GM18499 (cell line): ENCODE results near the gene UBE2D3.

Experiments
- ATAC-seq: cut with Tn5 transposase; IDR thresholded peaks from one replicate; pipeline ENCODE4 v1.9.1; 2021; ENCODE audit warnings: moderate number of reproducible peaks; ENCODE audit not compliant: insufficient read depth, unreplicated experiment

UBE2D3 gene

GRCh38 chr4:102799816-102800215, 27.5 kb downstream of the UBE2D3 start:
- no peak for ATAC-seq

- ATAC-seq, result no peak
Measured at GRCh38 chr4:102794999-102795398, 32.4 kb downstream of the UBE2D3 start.

GRCh38 chr4:102792361-102792936, 34.9 kb downstream of the UBE2D3 start:
- ATAC-seq, result no peak

GRCh38 chr4:102791318-102791835, 36.0 kb downstream of the UBE2D3 start:
- ATAC-seq, result no peak

- ATAC-seq, result no peak
Measured at GRCh38 chr4:102789317-102789717, 38.0 kb downstream of the UBE2D3 start.

- ATAC-seq, result no peak
Measured at GRCh38 chr4:102787944-102788343, 39.4 kb downstream of the UBE2D3 start.

GRCh38 chr4:102787096-102787881, 40.1 kb downstream of the UBE2D3 start:
- no peak for ATAC-seq

- ATAC-seq, result no peak
Measured at GRCh38 chr4:102786279-102786678, 41.1 kb downstream of the UBE2D3 start.

GRCh38 chr4:102783006-102783405, 44.3 kb downstream of the UBE2D3 start:
- ATAC-seq, result no peak

- no peak for ATAC-seq
Measured at GRCh38 chr4:102781570-102781969, 45.8 kb downstream of the UBE2D3 start.

- ATAC-seq, result no peak
Measured at GRCh38 chr4:102780476-102781144, 46.7 kb downstream of the UBE2D3 start.

GRCh38 chr4:102779204-102779603, 48.1 kb downstream of the UBE2D3 start:
- ATAC-seq, result no peak

GRCh38 chr4:102778720-102779119, 48.6 kb downstream of the UBE2D3 start:
- ATAC-seq, result no peak

GRCh38 chr4:102775805-102776204, 51.5 kb downstream of the UBE2D3 start:
- no peak for ATAC-seq

- no peak for ATAC-seq
Measured at GRCh38 chr4:102774254-102774653, 53.1 kb downstream of the UBE2D3 start.

- ATAC-seq, result no peak
Measured at GRCh38 chr4:102772738-102773340, 54.5 kb downstream of the UBE2D3 start.

- ATAC-seq, result no peak
Measured at GRCh38 chr4:102764901-102765300, 62.5 kb downstream of the UBE2D3 start.

- no peak for ATAC-seq
Measured at GRCh38 chr4:102761906-102762305, 65.4 kb downstream of the UBE2D3 start.

GRCh38 chr4:102761296-102761701, 66.1 kb downstream of the UBE2D3 start:
- no peak for ATAC-seq

GRCh38 chr4:102760645-102761295, 66.6 kb downstream of the UBE2D3 start, which contains the start of gene MANBA:
TSS of gene MANBA (minus strand) at chr4:102760968. CDS start at chr4:102760894, 74 bp downstream.
- ATAC-seq, result peak; percentile 77
